HG03135 (cell line): Measurements from ENCODE around the gene LRFN2.

Experiments
- ATAC-seq: cut with Tn5 transposase; IDR thresholded peaks from one replicate; pipeline ENCODE4 v1.9.1; 2021; ENCODE audit warnings: mild to moderate bottlenecking, moderate library complexity; ENCODE audit not compliant: unreplicated experiment

The LRFN2 gene

DNA sequence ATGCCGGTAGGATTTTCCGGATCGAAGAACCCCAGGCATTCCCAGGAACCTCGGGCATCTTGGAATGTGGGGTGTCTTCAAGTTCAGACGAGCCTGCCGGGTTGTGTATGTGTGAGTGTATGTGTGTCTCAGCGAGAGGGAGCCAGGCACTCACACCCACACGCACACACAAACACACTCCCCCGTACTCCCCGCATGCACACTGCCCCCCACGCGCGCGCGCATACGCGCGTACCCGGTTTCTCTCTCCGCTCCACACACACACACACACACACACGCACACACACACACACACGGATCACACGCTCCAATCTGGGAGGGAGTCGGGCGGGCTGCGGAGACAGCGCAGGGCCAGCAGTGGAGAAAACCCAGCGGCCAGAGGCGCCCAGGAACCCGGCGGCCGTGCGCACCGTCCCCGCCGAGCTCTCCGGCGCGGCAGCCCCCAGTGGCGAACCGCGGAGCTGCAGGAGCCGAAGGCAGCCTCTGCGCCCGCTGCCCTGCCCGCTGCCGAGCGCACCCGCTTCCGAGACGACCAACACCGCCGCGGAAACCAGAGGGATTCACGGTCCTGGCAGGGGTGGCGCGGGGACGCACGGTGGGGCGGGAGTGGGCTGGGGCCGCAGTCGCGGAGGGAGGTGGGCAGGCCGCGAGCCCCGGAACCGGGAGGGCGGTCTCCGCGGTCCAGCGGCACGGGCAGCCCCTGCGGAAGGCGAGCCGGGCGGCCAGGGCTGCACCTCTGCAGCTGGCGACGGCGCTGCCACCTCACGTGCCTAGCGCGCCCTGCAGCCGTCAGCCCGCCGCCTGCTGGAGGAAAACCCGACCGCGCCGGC, at the start of gene LRFN2:
TSS of gene LRFN2 (minus strand) at position 125 of the 830 bp plus-strand sequence.
- peak; percentile 80 for ATAC-seq

DNA sequence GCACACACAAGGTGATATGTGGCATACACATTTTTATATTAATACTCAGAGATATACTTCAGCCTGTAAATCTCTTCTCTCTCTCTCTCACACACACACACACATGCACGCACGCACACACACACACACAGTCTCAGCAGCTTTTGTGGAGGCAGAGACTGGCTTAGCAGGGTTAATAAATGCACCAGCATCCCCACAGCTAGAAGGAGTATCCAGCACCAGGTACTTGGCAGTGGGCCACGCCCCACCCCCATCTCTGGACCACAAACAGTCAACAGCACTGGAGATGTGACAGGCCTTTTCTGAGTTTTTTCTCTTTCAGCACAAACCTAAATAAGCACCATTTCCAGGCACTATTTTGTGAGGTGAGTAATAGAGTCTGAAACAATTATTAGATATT, 47.3 kb upstream of the LRFN2 start:
- ATAC-seq, result no peak

DNA sequence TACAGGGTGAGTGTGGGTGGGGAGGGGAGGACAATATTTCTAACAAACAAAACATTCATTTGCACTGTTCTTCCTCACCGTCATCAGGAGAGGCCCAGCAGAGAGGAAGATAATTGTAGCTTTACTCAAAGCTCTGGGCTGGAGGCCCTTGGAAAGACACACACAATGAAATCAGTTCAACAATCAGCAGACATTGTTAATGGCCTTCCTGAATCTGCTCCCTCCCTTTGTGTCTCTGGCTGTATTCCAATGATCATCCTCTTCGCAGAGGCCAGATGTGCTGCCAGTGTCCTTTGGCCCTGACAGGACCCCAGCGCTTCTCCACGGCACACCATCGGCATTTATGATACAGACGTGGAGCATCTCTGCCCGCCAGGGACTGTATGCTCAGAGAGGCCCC, 44.6 kb upstream of the LRFN2 start:
- no peak for ATAC-seq

DNA sequence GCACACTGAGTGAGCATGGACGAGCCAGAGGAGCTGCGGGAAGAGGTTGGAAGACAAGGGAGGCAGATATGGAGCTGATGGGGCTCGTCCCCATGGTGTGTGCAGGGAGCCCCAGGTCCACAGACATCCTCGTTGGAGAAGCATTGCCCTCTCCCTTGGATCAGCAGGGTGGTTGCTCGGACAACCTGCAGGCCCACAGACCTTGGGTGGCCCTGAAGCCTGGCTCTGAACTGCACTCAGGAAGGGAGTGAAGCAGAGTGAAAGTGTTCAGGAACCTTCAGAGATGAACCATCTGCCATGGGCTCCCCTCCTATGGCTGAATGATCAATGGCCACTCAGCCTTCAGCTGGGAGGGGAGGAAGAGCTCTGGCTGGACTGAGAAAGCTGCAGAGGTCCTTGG, 43.3 kb upstream of the LRFN2 start:
- ATAC-seq, result no peak

DNA sequence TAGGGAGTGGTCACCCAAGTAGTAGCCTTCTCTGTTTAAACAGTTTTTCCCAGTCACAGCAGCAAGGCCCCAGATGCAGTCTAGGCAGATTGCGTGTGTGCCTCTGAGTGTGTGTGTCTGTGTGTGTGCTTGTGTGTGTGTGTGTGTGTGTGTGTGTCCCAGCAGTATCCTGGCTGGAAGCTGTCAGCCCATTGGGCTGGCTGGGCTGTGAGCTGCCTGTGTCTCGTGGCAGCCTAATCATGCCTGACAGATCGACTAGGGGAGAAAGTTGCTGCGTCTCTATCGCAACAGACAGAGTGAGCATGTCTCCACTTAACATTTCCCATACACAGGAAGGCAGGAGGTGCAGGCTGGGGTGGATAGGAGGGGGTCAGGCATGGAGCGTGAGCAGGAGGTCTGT, 42.9 kb upstream of the LRFN2 start:
- no peak for ATAC-seq

DNA sequence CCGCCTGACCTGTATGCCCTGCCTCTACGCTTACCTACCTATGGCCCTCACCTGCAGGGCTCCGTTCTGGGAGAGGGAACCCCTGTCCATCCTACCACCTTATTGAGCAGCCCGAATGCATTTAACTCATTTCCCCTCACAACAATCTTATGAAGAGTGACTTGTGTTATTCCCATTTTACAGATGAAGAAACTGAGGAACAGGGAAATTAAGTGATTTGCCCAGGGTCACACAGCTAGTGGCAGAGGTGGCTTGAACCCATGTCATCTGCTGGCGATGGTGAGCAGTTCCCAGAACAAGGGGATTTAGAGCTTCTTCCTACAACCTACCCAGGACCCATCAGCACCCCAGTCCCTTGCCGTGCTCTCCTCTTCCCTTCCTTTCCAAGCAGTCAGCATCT, 42.3 kb upstream of the LRFN2 start:
- no peak for ATAC-seq

DNA sequence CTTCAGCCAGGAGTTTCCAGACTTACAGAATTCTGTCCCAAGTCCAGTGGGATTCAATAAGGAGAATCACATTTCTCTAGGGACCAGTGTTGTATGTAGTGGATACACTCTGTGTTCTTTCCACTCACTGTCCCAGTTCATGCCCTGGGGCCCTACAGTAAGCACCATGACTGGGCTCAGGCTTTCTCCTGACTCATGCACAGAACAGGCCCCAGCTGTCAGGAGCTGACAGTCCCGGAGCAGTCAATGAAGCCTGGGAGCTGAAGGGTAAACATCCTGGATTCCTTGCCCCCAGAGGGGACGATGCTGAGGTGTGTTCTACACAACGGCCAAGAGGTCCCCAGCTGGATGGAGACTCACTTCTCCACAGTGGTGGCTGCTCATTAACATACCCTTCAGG, 40.2 kb upstream of the LRFN2 start:
- ATAC-seq, result no peak

DNA sequence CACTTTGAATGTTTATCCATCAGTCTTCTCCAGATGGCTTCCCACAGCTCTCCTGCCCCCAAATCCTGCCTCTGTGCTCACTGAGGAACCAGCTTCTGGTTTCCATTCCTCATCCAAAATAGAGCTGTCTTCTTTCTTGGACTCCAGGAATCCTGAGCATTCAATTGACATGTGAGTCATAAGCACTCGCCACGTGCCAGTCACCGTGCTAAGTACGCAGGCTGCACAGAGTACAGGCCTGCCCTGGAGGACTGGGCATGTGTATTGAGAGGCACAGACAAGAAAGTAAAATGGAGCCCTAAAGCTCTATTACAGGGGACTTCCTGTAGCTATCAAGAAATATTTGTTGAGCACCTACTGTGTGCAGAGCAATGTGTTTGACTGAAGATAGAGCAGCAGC, 39.7 kb upstream of the LRFN2 start:
- ATAC-seq, result no peak

DNA sequence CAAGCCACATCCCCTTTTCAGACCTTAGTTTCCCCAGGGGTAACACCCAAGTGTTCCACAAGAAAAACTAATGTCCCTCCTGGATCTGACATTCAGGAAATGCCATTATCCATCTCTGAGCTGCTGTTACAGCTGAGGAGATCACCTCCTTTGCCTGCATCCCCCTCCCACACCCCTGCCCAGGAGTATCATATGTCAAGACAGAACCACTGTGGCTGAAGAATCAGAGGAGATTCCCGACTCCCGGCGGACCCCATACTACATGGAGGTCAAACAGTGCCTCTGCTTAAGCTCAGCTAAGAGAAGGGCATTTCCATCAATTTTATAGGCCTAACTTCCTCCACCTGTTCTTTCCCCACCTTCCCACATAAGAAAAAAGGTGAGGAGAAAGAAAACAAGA, 36.8 kb upstream of the LRFN2 start:
- no peak for ATAC-seq

DNA sequence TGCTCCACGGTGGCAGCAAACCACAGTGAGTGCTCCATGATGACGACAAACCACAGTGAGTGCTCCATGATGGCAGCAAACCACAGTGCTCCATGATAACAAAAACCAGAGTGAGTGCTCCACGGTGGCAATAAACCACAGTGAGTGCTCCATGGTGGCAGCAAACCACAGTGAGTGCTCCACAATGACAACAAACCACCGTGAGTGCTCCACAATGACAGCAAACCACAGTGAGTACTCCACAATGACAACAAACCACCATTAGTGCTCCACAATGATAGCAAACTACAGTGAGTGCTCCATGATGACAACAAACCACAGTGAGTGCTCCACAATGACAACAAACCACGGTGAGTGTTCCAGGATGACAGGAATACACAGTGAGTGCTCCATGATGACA, 36.0 kb upstream of the LRFN2 start:
- no peak for ATAC-seq

DNA sequence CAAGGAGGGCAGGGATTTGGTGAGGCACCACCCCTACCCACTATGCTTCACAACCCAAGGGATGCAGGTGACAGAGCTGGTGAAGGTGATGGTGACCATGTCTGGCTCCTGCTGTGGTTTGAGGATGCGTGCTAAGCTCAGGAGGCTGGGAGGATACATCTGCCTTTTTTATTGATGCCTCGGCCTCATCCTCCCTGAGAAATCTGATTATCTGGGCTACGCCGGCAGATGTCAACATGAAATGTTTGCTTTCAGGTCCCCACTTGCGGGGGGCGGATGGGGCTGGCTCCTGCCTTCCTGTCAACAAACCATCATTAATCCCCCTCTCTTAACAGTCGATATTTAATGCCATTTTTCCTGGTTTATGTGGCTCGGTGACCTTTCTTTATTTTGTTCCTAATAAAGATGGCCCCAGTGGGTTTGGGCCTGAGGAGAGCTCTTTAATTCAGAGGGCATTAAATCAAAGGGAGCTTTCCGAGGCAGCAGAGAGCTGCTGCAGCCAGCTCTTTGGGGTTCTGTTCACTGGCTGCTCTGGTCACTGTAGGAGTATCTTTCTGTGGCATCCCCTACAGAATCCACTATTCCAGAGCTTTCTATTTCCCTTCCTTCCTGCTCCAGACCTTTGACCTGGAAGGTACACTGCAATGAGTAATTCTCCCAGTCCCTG, 33.5 kb upstream of the LRFN2 start:
- no peak for ATAC-seq

DNA sequence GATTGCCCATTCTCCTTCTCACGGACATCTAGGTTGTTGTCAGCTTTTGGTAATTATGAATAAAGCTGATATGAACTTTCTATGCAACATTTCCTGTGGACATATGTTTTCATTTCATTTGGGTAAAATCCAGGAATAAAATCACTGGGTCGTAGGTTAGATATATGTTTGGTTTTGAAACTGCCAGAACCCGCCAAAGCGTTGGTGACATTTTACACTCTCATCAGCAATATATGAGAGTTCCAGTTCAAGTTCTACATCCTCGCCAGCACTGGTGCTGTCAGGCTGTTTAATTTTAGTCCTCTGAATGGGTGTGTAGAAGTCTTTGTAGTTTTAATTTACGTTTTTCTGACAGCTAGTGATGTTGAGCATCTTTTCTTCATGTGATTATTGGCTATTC, 27.5 kb upstream of the LRFN2 start:
- ATAC-seq, result no peak

DNA sequence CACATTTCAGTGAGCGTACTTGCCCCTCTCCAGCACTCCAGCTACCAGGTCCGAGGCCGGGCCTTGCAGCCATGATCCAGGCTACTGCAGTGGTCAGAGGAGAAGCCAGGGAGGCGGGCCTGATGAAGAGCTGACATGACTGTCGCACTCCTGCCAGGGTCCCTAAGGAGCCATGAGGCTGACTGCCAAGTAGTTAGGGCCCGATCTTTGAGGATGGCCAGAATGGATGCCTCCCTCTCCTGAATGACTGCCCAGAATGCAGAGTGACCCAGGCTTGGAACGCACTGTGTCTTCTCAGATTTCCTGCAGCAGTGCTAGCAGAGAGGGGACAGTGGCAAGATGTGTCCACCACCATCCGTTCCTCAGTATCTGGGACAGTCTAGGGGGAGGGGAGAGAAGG, 24.7 kb upstream of the LRFN2 start:
- ATAC-seq, result no peak

DNA sequence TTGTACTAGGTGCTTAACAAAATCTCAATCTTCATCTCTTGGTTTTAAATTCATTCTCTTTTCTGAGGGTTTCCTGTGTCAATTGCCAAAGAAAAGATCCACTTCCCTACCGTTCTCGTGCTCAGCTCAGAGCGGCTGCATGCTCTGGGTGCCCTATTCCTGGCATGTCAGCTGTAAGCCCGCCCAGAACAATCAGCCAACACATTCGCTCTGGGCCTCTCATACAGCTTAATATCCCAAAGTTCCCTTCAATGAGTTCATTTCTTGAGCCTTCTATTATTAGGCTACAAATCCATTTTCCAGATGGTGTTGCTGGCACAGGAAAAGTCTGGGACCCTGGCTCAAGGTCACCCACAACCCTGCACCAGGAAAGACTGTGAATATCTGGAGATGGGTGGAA, 24.3 kb upstream of the LRFN2 start:
- ATAC-seq, result no peak

DNA sequence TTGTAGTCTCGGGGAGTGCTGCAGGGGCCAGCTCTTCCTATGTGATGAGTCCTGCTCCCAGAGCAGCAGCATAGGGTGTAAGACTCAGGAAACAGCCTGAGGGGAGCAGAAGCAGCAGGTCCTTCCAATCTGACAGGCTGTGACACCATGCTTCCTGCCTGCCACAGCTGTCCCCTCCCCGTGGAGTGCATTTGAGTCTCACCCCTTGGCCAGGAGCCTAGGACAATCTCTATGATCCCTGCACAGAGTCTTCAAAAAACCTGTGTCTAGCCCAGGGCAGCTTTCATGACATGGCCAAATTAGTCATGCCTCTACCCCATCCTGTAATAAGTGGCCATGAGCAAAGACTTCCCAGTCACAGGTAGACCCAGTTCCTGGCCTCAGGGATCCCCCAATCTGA, 23.1 kb upstream of the LRFN2 start:
- ATAC-seq, result no peak

DNA sequence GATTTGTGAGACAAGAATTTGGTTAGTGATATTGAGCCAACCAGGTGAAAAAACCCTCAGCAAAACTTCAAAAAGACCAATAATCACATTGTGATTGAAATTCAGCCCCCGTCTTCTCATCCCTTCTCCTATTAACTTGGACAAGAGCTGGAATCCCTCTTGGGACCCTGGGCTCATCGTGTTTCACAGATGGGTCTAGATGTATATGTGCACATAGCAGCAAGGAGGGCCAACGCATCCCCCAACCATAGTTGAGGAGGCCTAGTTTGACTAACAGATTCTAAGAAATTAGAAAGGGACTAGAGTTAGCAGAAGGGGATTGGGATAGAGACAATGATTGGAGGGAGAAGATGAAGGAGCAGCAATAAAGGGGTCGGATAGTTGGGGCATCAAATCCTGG, 19.8 kb upstream of the LRFN2 start:
- no peak for ATAC-seq

DNA sequence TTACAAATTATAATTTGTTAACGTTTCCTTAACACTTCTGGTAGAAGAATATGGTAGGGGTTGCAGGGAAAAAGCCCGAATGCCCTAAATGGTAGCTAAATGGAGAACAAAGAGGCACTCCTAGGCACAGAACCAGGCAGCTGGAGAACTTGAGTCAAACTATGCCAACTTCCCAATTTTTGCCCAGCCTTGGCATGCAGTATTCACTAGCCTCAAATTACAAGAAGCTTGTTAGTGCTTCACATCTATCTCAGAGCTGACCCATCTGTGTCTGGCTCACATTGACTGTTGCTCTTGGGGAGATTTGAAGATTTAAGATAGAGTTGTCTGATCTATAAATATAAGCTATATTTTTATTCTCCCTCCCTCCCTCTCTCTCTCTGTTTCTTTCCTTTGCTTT, 19.4 kb upstream of the LRFN2 start:
- ATAC-seq, result no peak

DNA sequence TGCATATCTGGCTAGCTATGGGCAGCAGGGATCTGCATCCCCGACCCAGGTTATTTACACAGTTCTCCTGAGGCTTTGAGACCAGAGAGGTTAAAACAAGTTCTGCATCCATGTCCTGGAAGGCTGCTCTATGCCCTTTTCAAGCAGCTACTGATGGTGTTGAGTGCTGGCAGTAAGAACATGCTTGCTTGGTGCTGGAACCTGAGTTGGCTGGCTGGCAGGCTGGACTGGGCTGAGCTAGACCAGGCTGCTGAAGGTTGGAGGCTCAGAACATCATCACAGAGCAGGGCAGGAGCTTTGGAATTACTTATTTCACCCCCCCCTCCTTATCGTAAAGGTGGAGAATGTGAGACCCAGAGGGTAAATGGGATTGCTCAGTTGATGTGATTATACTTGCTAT, 16.9 kb upstream of the LRFN2 start:
- no peak for ATAC-seq

DNA sequence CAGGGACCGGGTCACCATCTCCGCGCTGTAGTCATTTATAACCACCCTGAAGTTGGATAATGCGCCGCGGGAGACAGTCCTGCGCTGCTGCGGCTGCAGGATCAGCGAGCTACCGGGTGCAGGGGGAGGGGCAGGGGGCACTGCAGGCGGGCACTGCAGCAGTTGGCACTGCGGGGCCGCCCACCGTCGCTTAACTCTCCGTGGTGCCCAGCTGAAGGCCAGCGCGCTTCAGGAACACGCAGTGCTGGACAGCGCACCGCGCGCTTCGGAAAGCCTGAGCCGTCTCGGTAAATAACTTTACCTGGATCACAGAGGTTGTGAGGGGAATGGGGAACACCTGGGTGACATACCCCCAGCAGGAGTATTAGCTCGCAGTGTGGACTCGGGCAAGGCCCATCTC, 12.4 kb upstream of the LRFN2 start:
- ATAC-seq, result no peak

DNA sequence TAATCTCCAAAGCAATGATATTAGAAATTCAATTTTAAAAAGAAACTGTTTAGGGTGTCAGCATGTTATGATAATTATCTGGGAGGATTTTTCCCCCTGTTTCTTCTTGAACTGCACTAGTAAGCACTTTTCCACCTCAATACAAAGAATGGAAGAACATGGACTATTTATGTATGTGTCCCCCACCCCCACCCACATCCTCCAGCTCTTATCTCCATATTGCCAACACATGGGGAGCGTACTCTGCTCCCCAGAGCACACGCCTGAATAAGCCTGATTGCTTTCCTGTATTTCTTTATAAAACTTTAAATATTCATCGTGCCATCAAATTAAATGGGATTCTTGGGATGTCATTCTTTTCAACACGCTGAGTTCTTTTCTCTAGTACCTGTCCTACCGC, 11.4 kb upstream of the LRFN2 start:
- ATAC-seq, result no peak

DNA sequence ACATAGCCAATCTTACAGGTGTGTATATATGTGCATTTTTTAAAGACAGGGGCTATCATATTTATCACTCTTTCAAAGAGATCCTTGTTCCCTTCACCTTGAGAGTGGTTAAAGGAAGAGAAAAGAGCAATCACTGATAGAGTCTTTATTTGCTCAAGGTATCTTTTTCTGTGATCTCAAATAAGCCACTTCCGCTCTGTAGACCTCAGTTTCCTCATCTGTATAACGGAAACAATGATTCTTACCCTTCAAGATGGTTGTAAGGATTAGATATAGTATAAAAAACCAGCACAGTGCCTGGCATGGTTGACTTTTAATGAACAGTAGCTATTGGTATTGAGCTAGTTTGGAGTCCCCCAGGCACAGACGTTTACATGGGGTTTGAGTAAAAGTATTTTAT, 10.1 kb upstream of the LRFN2 start:
- ATAC-seq, result no peak

DNA sequence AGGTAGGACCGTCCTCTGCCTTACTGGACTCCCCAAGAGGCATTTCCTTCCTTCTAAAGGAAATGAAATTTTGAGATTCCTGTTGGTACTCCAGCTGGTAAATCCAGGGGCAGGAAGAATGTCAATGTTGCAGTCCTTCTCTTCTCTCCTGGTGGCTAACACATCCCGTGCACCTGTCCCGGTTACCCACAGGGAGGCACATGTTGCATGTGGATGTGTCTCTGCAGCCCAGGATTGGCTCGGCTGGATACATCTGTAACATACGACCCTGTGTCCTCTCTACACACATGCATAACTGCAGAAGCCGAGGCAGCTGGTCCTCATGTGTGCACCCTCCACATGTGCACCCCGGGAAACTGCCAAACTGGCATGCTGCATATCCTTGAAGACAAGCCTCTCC, 1.3 kb upstream of the LRFN2 start:
- no peak for ATAC-seq

DNA sequence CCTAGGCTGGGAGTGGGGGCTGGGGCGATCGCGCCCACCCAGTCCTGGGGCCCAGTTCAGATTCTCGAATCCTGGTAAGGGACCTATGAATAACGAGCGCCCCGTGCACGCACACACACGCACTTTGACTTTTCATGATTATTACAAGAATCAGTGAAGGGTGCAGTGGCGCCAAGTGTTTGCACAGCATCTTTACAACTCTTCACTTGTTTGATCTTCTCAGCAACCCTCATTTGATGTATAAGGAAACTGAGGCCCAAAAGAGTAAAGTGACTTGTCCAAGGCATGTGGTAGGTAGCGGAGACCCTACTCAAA, 863 bp upstream of the LRFN2 start:
- ATAC-seq, result no peak
